ENCODE data around the gene MINDY3. TPM values are rescaled to one million over a fixed set of nuclear protein-coding genes. Genes with fewer than 3 reads are reported as not detected.

Gene MINDY3
- total and polyA plus RNA-seq, 10 donors, result 16.1 to 35.0 (median 30.0) TPM

- WGBS, 5 donors, result 83 to 93% (median 88%) methylated on average over 4 of the region's 4 CpGs
Measured at GRCh38 chr10:15896654-15897053, 36.3 kb upstream of the MINDY3 start.

GRCh38 chr10:15884447-15884846 lies 24.1 kb upstream of the MINDY3 start:
- WGBS, 5 donors, result 72 to 90% (median 76%) methylated on average over 3 of the region's 3 CpGs
- intact Hi-C loops (cut with DNase I; ENCODE audit: low total_unique reads), result no loop called here
- DNase-seq, result no peak
- Histone ChIP-seq H3K36me3 (no peaks in the 10 kb centered on the region), H3K4me1 (no peaks in the 10 kb centered on the region), H3K27ac (no peak overlapping the region), H3K9me3 (no peaks in the 10 kb centered on the region), H3K4me3 (no peak overlapping the region), H3K27me3 (replicated peaks in 1 of 7) (peaks cover 0 to 60% (median 0%) of the 10 kb centered on the region in 7 donors)
- TF ChIP-seq CTCF (IDR thresholded peaks at IDR 0.05 in 8 of 11, conservative IDR thresholded peaks at IDR 0.05 in 3 of 11), result no peak
- no peak for TF ChIP-seq POLR2A (IDR thresholded peaks at IDR 0.05)
- no peak for TF ChIP-seq POLR2AphosphoS5 (IDR thresholded peaks at IDR 0.05)

More at GRCh38 chr10:15896654-15897053, 36.3 kb upstream of the MINDY3 start:
- H3K27ac ChIP-seq, result no peak overlapping the region
- DNase-seq, result no peak
- intact Hi-C loops (cut with DNase I; ENCODE audit: low total_unique reads), result no loop called here
- no peaks in the 10 kb centered on the region for H3K4me1 ChIP-seq
- H3K36me3 ChIP-seq, result no peaks in the 10 kb centered on the region
- H3K4me3 ChIP-seq, result no peak overlapping the region
- TF ChIP-seq POLR2A (IDR thresholded peaks at IDR 0.05) (no peak), CTCF (IDR thresholded peaks at IDR 0.05 in 8 of 11, conservative IDR thresholded peaks at IDR 0.05 in 3 of 11) (no peak), POLR2AphosphoS5 (IDR thresholded peaks at IDR 0.05) (no peak)
- no peaks in the 10 kb centered on the region for H3K9me3 ChIP-seq
- peaks cover 0 to 44% (median 0%) of the 10 kb centered on the region in 7 donors for H3K27me3 ChIP-seq (replicated peaks in 1 of 7)

- DNase-seq, result no peak
- TF ChIP-seq POLR2A (IDR thresholded peaks at IDR 0.05), result no peak
- TF ChIP-seq POLR2AphosphoS5 (IDR thresholded peaks at IDR 0.05), result no peak
- TF ChIP-seq CTCF (IDR thresholded peaks at IDR 0.05 in 8 of 11, conservative IDR thresholded peaks at IDR 0.05 in 3 of 11), result no peak
- H3K27me3 ChIP-seq (replicated peaks in 1 of 7), result peaks cover 0 to 72% (median 8%) of the 10 kb centered on the region in 7 donors
- no peaks in the 10 kb centered on the region for H3K9me3 ChIP-seq
- 53 to 81% (median 72%) methylated on average over 1 of the region's 1 CpG for WGBS, 5 donors
- H3K4me3 ChIP-seq, result no peak overlapping the region
- intact Hi-C loops (cut with DNase I; ENCODE audit: low total_unique reads), result no loop called here
- no peaks in the 10 kb centered on the region for H3K36me3 ChIP-seq
- no peaks in the 10 kb centered on the region for H3K4me1 ChIP-seq
- no peak overlapping the region for H3K27ac ChIP-seq
Measured at GRCh38 chr10:15881542-15881941, 21.2 kb upstream of the MINDY3 start.

- intact Hi-C loops (cut with DNase I; ENCODE audit: low total_unique reads), result no loop called here
- DNase-seq, result no peak
- no peaks in the 10 kb centered on the region for H3K9me3 ChIP-seq
- 20 to 76% (median 43%) methylated on average over 1 of the region's 1 CpG for WGBS, 5 donors
- H3K4me1 ChIP-seq, result no peaks in the 10 kb centered on the region
- H3K27me3 ChIP-seq (replicated peaks in 1 of 7), result peaks cover 0 to 66% (median 8%) of the 10 kb centered on the region in 7 donors
- H3K27ac ChIP-seq, result no peak overlapping the region
- TF ChIP-seq CTCF (IDR thresholded peaks at IDR 0.05 in 8 of 11, conservative IDR thresholded peaks at IDR 0.05 in 3 of 11) (no peak), POLR2A (IDR thresholded peaks at IDR 0.05) (no peak), POLR2AphosphoS5 (IDR thresholded peaks at IDR 0.05) (no peak)
- H3K4me3 ChIP-seq, result no peak overlapping the region
- no peaks in the 10 kb centered on the region for H3K36me3 ChIP-seq
Measured at GRCh38 chr10:15879663-15880062, 19.4 kb upstream of the MINDY3 start.

All from spleen (tissue), 11 donors.